GM10248 (cell line): ENCODE data around the gene USP27X.
A peak's percentile ranks its signal among the peaks of the same experiment; 100 is the strongest.

Experiments used
- CTCF ChIA-PET: fragments of 300-600 bp; sonication (Branson Sonifier 250); formaldehyde crosslinking; extraction: SDS; loops from one replicate; lab custom pipeline; 2021; ENCODE audit warnings: antibody characterized with exemption; lab: Yijun Ruan, JAX
- POLR2A ChIA-PET: fragments of 350-650 bp; sonication (Branson Sonifier 250); formaldehyde crosslinking; extraction: SDS; loops from one replicate; lab custom pipeline; 2020; ENCODE audit warnings: antibody characterized with exemption; lab: Yijun Ruan, JAX
- DNase-seq: peaks from one replicate; pipeline ENCODE4 v3.0.0; 2012; ENCODE audit errors: extremely low spot score
- TF ChIP-seq, protein P1 (sequence below): IDR thresholded peaks from 2 replicates; pipeline ENCODE4 v1.5.1; 2012; ENCODE audit warnings: mild to moderate bottlenecking, low read depth; ENCODE audit errors: extremely low read depth, missing control alignments, control extremely low read depth

The USP27X gene

DNA sequence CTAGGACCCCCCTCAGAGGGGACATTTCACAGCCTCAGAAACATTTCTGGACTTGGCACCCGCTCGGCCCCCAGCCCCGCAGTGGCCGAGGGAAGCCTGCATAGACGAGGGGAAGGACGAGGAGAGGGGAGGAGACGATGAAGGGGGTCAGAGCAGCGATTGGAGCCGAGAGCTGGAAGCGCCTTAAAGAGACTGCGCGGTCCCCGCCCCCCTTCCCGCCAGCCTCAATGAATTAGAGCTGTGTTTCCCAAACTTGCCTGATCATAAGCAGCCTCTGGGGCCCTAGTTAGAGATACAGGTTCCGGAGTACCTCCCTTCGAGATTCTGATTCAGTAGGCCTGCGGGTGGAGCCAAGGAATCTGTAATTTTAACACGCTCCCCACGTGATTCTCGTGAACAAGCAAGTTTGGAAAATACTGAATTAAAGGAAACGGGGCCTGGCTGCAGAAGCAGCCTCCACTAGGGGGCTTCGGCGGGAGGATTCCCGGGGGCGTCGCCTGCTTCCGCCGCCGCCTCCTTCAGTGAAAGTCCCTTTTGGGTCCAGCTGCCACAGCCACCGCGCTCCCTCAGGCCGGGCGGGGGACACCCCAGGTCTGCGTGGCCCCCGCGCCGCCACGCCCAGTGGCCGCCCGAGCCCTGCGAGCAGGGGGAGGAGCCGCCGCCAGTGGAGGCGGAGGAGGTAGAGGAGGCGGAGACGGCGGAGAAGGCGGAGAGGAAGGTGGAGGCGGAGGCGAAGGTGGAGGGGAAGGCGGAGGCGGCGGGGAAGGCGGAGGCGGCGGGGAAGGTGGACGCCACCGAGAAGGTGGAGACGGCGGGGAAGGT, at the start of gene USP27X:
Gene USP27X (plus strand): TSS at position 651 of the 822 bp plus-strand sequence. CDS start 824 bp downstream, outside the sequence.
- TF ChIP-seq, protein P1, sequence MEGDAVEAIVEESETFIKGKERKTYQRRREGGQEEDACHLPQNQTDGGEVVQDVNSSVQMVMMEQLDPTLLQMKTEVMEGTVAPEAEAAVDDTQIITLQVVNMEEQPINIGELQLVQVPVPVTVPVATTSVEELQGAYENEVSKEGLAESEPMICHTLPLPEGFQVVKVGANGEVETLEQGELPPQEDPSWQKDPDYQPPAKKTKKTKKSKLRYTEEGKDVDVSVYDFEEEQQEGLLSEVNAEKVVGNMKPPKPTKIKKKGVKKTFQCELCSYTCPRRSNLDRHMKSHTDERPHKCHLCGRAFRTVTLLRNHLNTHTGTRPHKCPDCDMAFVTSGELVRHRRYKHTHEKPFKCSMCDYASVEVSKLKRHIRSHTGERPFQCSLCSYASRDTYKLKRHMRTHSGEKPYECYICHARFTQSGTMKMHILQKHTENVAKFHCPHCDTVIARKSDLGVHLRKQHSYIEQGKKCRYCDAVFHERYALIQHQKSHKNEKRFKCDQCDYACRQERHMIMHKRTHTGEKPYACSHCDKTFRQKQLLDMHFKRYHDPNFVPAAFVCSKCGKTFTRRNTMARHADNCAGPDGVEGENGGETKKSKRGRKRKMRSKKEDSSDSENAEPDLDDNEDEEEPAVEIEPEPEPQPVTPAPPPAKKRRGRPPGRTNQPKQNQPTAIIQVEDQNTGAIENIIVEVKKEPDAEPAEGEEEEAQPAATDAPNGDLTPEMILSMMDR, result peak; percentile 39
- DNase-seq, result peak; percentile 77
- CTCF ChIA-PET, result interaction anchor here (0.9 to 1.5 kb wide), 2 partner anchors 9 to 10 kb away, joined by 3 read pairs; no protein-coding TSS in a partner anchor
- POLR2A ChIA-PET, result no interaction called here

DNA sequence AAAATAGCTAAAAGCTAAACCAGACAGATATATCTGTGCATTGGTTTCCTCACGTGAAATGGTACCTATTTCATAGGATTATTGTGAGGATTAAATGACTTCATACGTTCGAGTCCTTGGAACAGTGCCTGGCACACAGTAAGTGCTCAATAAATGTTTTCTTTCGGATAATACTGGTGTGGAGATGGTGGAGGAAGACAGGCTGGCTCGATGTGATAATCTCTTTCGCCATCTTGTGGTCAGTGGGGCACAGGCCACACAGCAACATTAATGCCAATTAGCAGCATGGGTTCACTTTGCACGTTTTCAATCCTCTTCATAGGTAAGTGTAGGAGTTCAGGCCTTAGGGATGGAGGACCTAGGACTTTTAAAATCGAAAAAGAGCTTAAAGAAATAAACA, 40.9 kb upstream of the USP27X start:
- TF ChIP-seq, protein P1, result peak; percentile 57
- ChIA-PET POLR2A (no interaction called here), CTCF (interaction anchor here (1.0 to 2.0 kb wide), 6 partner anchors 9 to 646 kb away, joined by 3 to 6 read pairs (median 4); partner anchors contain the start of gene CCNB3)
- DNase-seq, result peak; percentile 28

DNA sequence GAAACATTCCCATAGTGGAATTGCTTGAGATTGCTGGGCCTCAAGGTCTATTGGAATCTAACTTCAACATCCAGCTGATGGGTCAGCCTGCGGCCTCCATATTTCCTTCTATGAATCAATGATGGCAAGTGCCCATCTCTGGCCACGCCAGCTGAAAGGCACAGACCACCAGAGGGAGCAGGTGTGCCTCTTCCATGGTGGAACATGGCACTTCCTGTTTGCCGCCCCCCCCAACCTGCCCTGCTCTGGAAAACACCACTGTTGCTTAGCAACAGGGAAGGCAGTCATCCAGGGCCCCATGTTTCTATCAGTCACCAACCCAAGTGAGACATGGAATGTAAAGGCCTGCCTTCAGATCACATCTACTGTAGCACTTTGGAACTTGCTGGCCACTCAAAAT, 38.6 kb upstream of the USP27X start:
- CTCF ChIA-PET, result interaction anchor here (0.9 to 1.9 kb wide), 3 partner anchors 8 to 90 kb away, joined by 3 to 5 read pairs (median 4); no protein-coding TSS in a partner anchor
- TF ChIP-seq, protein P1, result peak; percentile 23
- POLR2A ChIA-PET, result no interaction called here
- DNase-seq, result peak; percentile 25

DNA sequence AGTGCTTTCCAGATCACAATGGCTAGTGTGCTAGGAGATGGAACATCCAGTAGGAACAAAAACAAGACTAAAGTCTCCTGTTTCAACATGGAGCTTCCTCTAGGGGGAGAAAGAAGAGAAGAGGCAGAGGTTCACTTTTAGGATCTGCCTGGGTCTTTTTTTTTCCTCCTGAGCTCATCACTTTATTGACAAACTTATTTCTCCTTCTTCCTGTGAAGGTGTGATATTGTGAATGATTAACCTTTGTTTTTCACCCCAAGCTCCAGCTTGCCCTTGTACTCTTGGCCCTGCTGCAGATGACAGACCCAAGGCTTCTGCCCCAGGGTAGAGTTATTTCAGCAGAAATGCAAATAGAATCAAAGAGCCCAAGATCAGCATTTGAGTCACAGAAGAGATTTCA, 36.7 kb upstream of the USP27X start:
- ChIA-PET CTCF (interaction anchor here (1.4 kb wide), 1 partner anchor 34 kb away, joined by 5 read pairs; no protein-coding TSS in a partner anchor), POLR2A (no interaction called here)
- TF ChIP-seq, protein P1, result no peak
- DNase-seq, result no peak

DNA sequence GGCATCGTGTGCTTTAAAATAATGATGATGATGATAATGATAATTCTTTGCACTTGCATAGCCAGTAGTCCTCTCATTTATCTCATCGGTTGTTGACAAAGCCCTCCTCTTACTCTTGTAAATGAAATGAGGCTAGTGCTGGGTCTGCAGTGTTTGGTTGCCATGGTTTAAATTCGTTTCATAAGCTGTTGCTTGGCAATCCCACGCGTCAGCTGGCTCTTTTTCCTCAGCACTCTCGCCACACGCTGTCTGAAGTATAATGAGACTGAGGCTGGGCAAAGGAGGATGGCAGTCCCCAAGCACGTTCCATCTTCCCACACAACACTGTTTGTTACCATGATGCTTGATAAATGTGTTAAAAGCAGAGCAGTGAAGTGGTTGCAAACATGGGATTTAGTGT, 34.7 kb upstream of the USP27X start:
- POLR2A ChIA-PET, result no interaction called here
- CTCF ChIA-PET, result interaction anchor here (1.4 kb wide), 1 partner anchor 74 kb away, joined by 3 read pairs; no protein-coding TSS in a partner anchor
- DNase-seq, result no peak
- TF ChIP-seq, protein P1, result no peak

DNA sequence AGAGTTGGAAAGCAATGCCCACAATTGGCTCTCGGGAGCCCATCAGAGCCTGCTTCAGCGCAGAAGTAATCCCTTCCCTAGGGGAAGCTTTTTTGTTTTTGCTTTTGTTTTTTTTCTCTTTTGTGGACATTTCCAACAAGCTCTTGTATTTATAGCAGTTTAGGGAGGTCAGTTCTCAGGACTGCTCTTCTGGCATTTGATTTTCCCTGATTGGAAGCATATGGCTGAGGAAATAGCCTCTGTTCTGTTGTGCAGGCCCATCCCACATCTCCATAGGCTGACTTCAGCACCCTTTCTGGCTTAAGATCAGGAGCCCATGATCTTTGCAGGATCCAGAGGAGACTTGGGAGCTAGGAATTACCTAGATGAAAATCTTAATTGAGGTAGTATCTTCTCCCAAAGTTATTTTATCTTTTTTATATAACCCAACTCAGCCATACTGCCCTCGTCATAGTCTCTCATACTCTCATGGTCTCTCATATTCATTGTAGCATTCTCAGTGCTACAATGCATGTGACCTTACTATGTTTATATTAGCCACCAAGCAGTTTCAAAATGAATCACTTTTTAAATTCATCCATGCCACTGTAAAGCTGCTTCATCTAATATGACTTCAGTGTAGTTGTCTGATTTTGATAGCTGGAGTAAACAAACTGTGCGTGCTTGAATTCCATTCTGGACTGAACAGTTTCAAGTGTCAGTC, 33.4 kb upstream of the USP27X start:
- ChIA-PET CTCF (interaction anchor here (0.9 to 1.4 kb wide), 2 partner anchors 37 to 73 kb away, joined by 3 read pairs; no protein-coding TSS in a partner anchor), POLR2A (no interaction called here)
- DNase-seq, result no peak

More for the DNA sequence above, 33.4 kb upstream of the USP27X start:
- TF ChIP-seq, protein P1, result no peak
